Heart right ventricle (tissue), 16 donors: ENCODE measurements around the gene PHACTR3. TPM values are rescaled to one million over a fixed set of nuclear protein-coding genes. Genes with fewer than 3 reads are reported as not detected.

Experiments
- ATAC-seq, 8 donors: fragments of 200-7000 bp; cut with Tn5 transposase; one replicate each; pipeline ENCODE4 v1.9.1; 2020; ENCODE audit warnings: mild to moderate bottlenecking in 8 of 8, moderate library complexity in 8 of 8, moderate number of reproducible peaks in 1 of 8
- DNase-seq, 2 donors: peaks; one replicate each; pipeline ENCODE4 v3.0.0-alpha.2; 2020
- H3K27ac ChIP-seq, 10 donors: fragments of 200-600 bp; sonication (generic) in 2 of 10; one replicate each; pipeline versions ENCODE4 v1.5.0 to v1.8.0; 2020 to 2022; ENCODE audit warnings: mild to moderate bottlenecking in 3 of 10
- H3K27me3 ChIP-seq, 7 donors: fragments of 200-600 bp; one replicate each; pipeline ENCODE4 v1.8.0; 2021 to 2022; ENCODE audit warnings: mild to moderate bottlenecking in 2 of 7
- H3K36me3 ChIP-seq, 9 donors: fragments of 200-600 bp; sonication (generic) in 1 of 9; one replicate each; pipeline versions ENCODE4 v1.5.0 to v1.8.0; 2020 to 2022; ENCODE audit warnings: mild to moderate bottlenecking in 2 of 9
- H3K4me1 ChIP-seq, 9 donors: fragments of 200-600 bp; sonication (generic) in 1 of 9; one replicate each; pipeline versions ENCODE4 v1.5.0 to v1.8.0; 2020 to 2022; ENCODE audit warnings: mild to moderate bottlenecking in 4 of 9
- H3K4me3 ChIP-seq, 10 donors: fragments of 200-600 bp; sonication (generic) in 2 of 10; one replicate each; pipeline versions ENCODE4 v1.5.0 to v1.8.0; 2020 to 2022; ENCODE audit warnings: mild to moderate bottlenecking in 7 of 10, moderate library complexity in 2 of 10
- H3K9me3 ChIP-seq, 11 donors: fragments of 200-600 bp in 10 of 11; sonication (generic) in 2 of 11; one replicate each; pipeline versions ENCODE4 v1.5.0 to v1.8.0; 2013 to 2022; ENCODE audit warnings: mild to moderate bottlenecking in 2 of 11, control low read depth in 1 of 11, moderate library complexity in 1 of 11
- CTCF ChIP-seq, 9 donors: fragments of 200-600 bp; sonication (generic) in 2 of 9; IDR thresholded peaks; one replicate each; pipeline versions ENCODE4 v1.5.0 to v1.8.0; 2021 to 2022; ENCODE audit warnings: antibody characterized with exemption in 9 of 9, mild to moderate bottlenecking in 5 of 9, moderate library complexity in 1 of 9
- WGBS, 2 donors: extraction: QIAGEN DNeasy Blood & Tissue Kit; methylation state at CpG; one replicate each; pipeline ENCODE4 v1.1.7; 2013; ENCODE audit warnings: inconsistent platforms in 1 of 2; 5-methylcytosine and 5-hydroxymethylcytosine counted together
- intact Hi-C, 10 donors: fragments of 100-400 bp; cut with DNase I; formaldehyde crosslinking; loops; one replicate each; pipeline versions ENCODE4 v1.11.1 to v1.14.2; 2022
- polyA plus RNA-seq, 2 donors: library from polyadenylated mRNA; stranded (reverse); fragments of 200-250 nt; gene quantifications; one replicate each; pipeline ENCODE4 v1.2.3, GENCODE V29; 2013
- total RNA-seq, 10 donors: library from RNA; stranded (reverse); fragmentation: NEBNext Ultra II Directional in 3 of 10; extraction: Animal tissue kit (Norgen Biotek cat#: 25700) in 3 of 10; gene quantifications; one replicate each; pipeline versions ENCODE4 v1.2.1 to v1.2.4, GENCODE V29; 2021 to 2023
- donor health status: Arrhythmogenic right ventricular cardiomyopathy.
- donor health status: ischemic (EF 13 %, LVEDD 7.1; RV severe dilation, severe dysfunction).
- donor health status: healthy with polysubstance abuse.
- donor health status: DM: no; HTN: yes; CAD: no.
- donor health status: DM: no; HTN: no; CAD: no.
- donor health status: ischemic (EF 25% LVEDD 6.9; RV normal size, moderate dysfunction).
- donor health status: ischemic (EF 25% LVEDD 5.7; RV mildly dilated, moderate dysfunction).
- donor health status: healthy.
- donor health status: DM: yes; HTN: yes; CAD: no.
- donor health status: Ischemic cardiomyopathy.
- donor health status: ischemic (EF 35%, LVEDD 5.7; RV mildly dilated, moderate dysfunction).
- donor health status: nonischemic (EF 11% LVEDD 7.7; RV severe dilation, severe dysfunction).
- donor health status: DM: yes; HTN: yes; CAD: no.
- donor health status: PGD.
- donor health status: ischemic (EF 29% LVEDD 5.4; RV normal size, mild dysfunction).
- donor health status: nonischemic (EF 23%, LVEDD 6.1; RV moderate dilation, normal function).

PHACTR3 gene
- total and polyA plus RNA-seq, 12 donors, result 0.51 to 24.1 (median 3.7) TPM

- H3K27me3 ChIP-seq, result peaks cover 0 to 5% (median 0%) of the 10 kb centered on the region in 7 donors
- no peaks in the 10 kb centered on the region for H3K36me3 ChIP-seq
- WGBS, 2 donors, result 69 to 85% methylated on average over 11 of the region's 11 CpGs
- no peaks in the 10 kb centered on the region for H3K9me3 ChIP-seq
- H3K4me1 ChIP-seq, result peaks cover 1 to 22% (median 12%) of the 10 kb centered on the region in 9 donors
- H3K4me3 ChIP-seq, result no peak overlapping the region
- intact Hi-C loops, result no loop called here
- TF ChIP-seq CTCF (IDR thresholded peaks at IDR 0.05), result no peak
- DNase-seq, result no peak
- peak in 3 of 8 donors; percentile 34 to 79 (median 59) for ATAC-seq
- no peak overlapping the region for H3K27ac ChIP-seq
These were observed 221.8 kb downstream of the PHACTR3 start for GRCh38 chr20:59825944-59826759.

- WGBS, 2 donors, result 79 to 85% methylated on average over 16 of the region's 16 CpGs
- no peaks in the 10 kb centered on the region for H3K36me3 ChIP-seq
- DNase-seq (no peak), ATAC-seq (no peak)
- intact Hi-C loops, result no loop called here
- peaks cover 3 to 35% (median 18%) of the 10 kb centered on the region in 9 donors for H3K4me1 ChIP-seq
- no peaks in the 10 kb centered on the region for H3K9me3 ChIP-seq
- no peak for TF ChIP-seq CTCF (IDR thresholded peaks at IDR 0.05)
- H3K4me3 ChIP-seq, result no peak overlapping the region
- H3K27ac ChIP-seq, result no peak overlapping the region
- peaks cover 0 to 5% (median 0%) of the 10 kb centered on the region in 7 donors for H3K27me3 ChIP-seq
These were observed 223.1 kb downstream of the PHACTR3 start for GRCh38 chr20:59827138-59828056.

- H3K27ac ChIP-seq, result no peak overlapping the region
- DNase-seq, result no peak
- H3K36me3 ChIP-seq, result no peaks in the 10 kb centered on the region
- no peak for ATAC-seq
- no peak for TF ChIP-seq CTCF (IDR thresholded peaks at IDR 0.05)
- no peak overlapping the region for H3K4me3 ChIP-seq
- WGBS, 2 donors, result 87 to 93% methylated on average over 15 of the region's 15 CpGs
- peaks cover 2 to 33% (median 18%) of the 10 kb centered on the region in 9 donors for H3K4me1 ChIP-seq
- H3K27me3 ChIP-seq, result peaks cover 0 to 5% (median 0%) of the 10 kb centered on the region in 7 donors
- intact Hi-C loops, result no loop called here
- no peaks in the 10 kb centered on the region for H3K9me3 ChIP-seq
These were observed 224.0 kb downstream of the PHACTR3 start for GRCh38 chr20:59828125-59829053.
